GM12878 (cell line): Measurements from ENCODE around the gene DDIT3. TPM values are rescaled to one million over a fixed set of nuclear protein-coding genes. Genes with fewer than 3 reads are reported as not detected.

Experiments
- ATAC-seq: fragments of 200-7000 bp; cut with Tn5 transposase; 3 replicates; pipeline ENCODE4 v1.9.1; 2020; ENCODE audit warnings: mild to moderate bottlenecking, moderate library complexity
- BruUV-seq: library from RNA; stranded (reverse); fragments of 400-500 nt; replicated peaks from 2 replicates; lab custom pipeline; 2021; lab: Mats Ljungman, UMichigan
- CTCF ChIA-PET: fragments of 300-600 bp; sonication (Branson Sonifier 250); formaldehyde crosslinking; extraction: SDS; loops from one replicate; lab custom pipeline; 2021; ENCODE audit warnings: inconsistent platforms; lab: Yijun Ruan, JAX
- POLR2A ChIA-PET: fragments of 350-600 bp; formaldehyde crosslinking; extraction: SDS; loops from one replicate; lab custom pipeline; 2021; ENCODE audit warnings: inconsistent platforms; lab: Charles Lee
- RAD21 ChIA-PET: fragments of 300-600 bp; sonication (Branson Sonifier 250); formaldehyde crosslinking; loops from one replicate; lab custom pipeline; 2023; ENCODE audit warnings: antibody characterized with exemption; ENCODE audit not compliant: unreplicated experiment; lab: Charles Lee
- SMC1A ChIA-PET: fragments of 300-600 bp; sonication (Branson Sonifier 250); formaldehyde crosslinking; loops from one replicate; lab custom pipeline; 2023; ENCODE audit not compliant: unreplicated experiment, uncharacterized antibody; lab: Charles Lee
- DNase-seq: peaks from one replicate; pipeline ENCODE4 v3.0.0-alpha.2; 2011; ENCODE audit warnings: low read depth, low spot score
- FAIRE-seq: peaks from 3 replicates; lab custom pipeline; 2011; peaks lifted over from hg19 to GRCh38; lab: Jason Lieb, UNC
- H2AFZ ChIP-seq: 2 replicates; pipeline ENCODE4 v1.6.0; 2011; ENCODE audit warnings: low read depth, low read length, control low read depth; ENCODE audit not compliant: control insufficient read depth
- H3K27ac ChIP-seq: 2 replicates; pipeline ENCODE4 v1.5.1; 2011; ENCODE audit warnings: control low read depth; ENCODE audit not compliant: control insufficient read depth, insufficient read depth
- H3K27me3 ChIP-seq, 2 experiments: replicated peaks in 1 of 2; 2 replicates each; pipeline versions ENCODE4 v1.6.0 to v1.6.1; 2011; ENCODE audit warnings: low read length in 1 of 2; ENCODE audit not compliant: control insufficient read depth in 2 of 2, insufficient read depth in 2 of 2
- H3K36me3 ChIP-seq, 2 experiments: 2 replicates each; pipeline ENCODE4 v1.5.1; 2011; ENCODE audit warnings: low read length in 1 of 2; ENCODE audit not compliant: control insufficient read depth in 2 of 2, insufficient read depth in 2 of 2
- H3K4me1 ChIP-seq: 2 replicates; pipeline ENCODE4 v1.6.1; 2011; ENCODE audit warnings: mild to moderate bottlenecking, low read length, moderate library complexity, mixed read lengths; ENCODE audit not compliant: control insufficient read depth, insufficient read depth
- H3K4me2 ChIP-seq: 2 replicates; pipeline ENCODE4 v1.6.0; 2011; ENCODE audit warnings: control low read depth; ENCODE audit not compliant: control insufficient read depth, insufficient read depth
- H3K4me3 ChIP-seq: fragments of 200-600 bp; sonication (generic); 2 replicates; pipeline ENCODE4 v1.5.1; 2016
- H3K79me2 ChIP-seq: 2 replicates; pipeline ENCODE4 v1.6.0; 2011; ENCODE audit warnings: low read length; ENCODE audit not compliant: control insufficient read depth, insufficient read depth
- H3K9ac ChIP-seq: 2 replicates; pipeline ENCODE4 v1.8.0; 2011; ENCODE audit warnings: low read length, control low read depth, mixed read lengths; ENCODE audit not compliant: control insufficient read depth, insufficient read depth
- H3K9me3 ChIP-seq: replicated peaks from 3 replicates; pipeline ENCODE4 v1.5.1; 2011; ENCODE audit warnings: mild to moderate bottlenecking, low read length; ENCODE audit not compliant: control insufficient read depth, insufficient read depth
- H4K20me1 ChIP-seq: 2 replicates; pipeline ENCODE4 v1.6.0; 2011; ENCODE audit not compliant: control insufficient read depth, insufficient read depth
- BHLHE40 ChIP-seq, 2 experiments: fragments of 450-650 bp in 1 of 2; IDR thresholded peaks; 2 replicates each; pipeline ENCODE4 v1.6.1; 2011 to 2017; ENCODE audit warnings: low read depth in 2 of 2, borderline replicate concordance in 1 of 2, improper control_type of control experiment in 1 of 2, low read length in 1 of 2, mild to moderate bottlenecking in 1 of 2
- BRCA1 ChIP-seq: IDR thresholded peaks from 2 replicates; pipeline ENCODE4 v1.6.1; 2011; ENCODE audit warnings: low read depth, low read length, improper control_type of control experiment
- CHD1 ChIP-seq: IDR thresholded peaks from 2 replicates; pipeline ENCODE4 v1.6.1; 2012; ENCODE audit warnings: low read depth, low read length, improper control_type of control experiment
- CHD2 ChIP-seq: IDR thresholded peaks from 2 replicates; pipeline ENCODE4 v1.6.1; 2011; ENCODE audit warnings: low read depth, low read length, improper control_type of control experiment, borderline replicate concordance
- GATAD2B ChIP-seq: fragments of 450-650 bp; conservative IDR thresholded peaks from 2 replicates; pipeline ENCODE4 v1.6.1; 2017; ENCODE audit warnings: low read depth, mild to moderate bottlenecking, moderate library complexity
- IRF4 ChIP-seq: IDR thresholded peaks from 2 replicates; pipeline ENCODE4 v1.6.1; 2011; ENCODE audit warnings: low read depth, low read length
- IRF5 ChIP-seq: fragments of 450-650 bp; IDR thresholded peaks from 2 replicates; pipeline ENCODE4 v1.6.1; 2017; ENCODE audit warnings: borderline replicate concordance
- PML ChIP-seq: IDR thresholded peaks from 2 replicates; pipeline ENCODE4 v1.6.1; 2012; ENCODE audit warnings: low read length, inconsistent platforms
- RBBP5 ChIP-seq: fragments of 200-600 bp; sonication (generic); conservative IDR thresholded peaks from 2 replicates; pipeline ENCODE4 v1.6.1; 2016
- SIX5 ChIP-seq: IDR thresholded peaks from 2 replicates; pipeline ENCODE4 v1.6.1; 2011; ENCODE audit warnings: mild to moderate bottlenecking, low read depth, low read length, moderate library complexity; ENCODE audit not compliant: severe bottlenecking
- SMAD1 ChIP-seq: fragments of 450-650 bp; IDR thresholded peaks from 2 replicates; pipeline ENCODE4 v1.6.1; 2018; ENCODE audit warnings: mild to moderate bottlenecking, low read depth; ENCODE audit not compliant: partially characterized antibody
- SPI1 ChIP-seq: IDR thresholded peaks from 2 replicates; pipeline ENCODE4 v1.6.1; 2011; ENCODE audit warnings: low read depth, mild to moderate bottlenecking, low read length, moderate library complexity, borderline replicate concordance; ENCODE audit not compliant: insufficient read depth
- WGBS: methylation state at CpG from one replicate; pipeline ENCODE4 v1.1.6; 2016; ENCODE audit warnings: low lambda C conversion rate; ENCODE audit not compliant: insufficient replicate concordance, insufficient coverage; ENCODE audit errors: missing lambda C conversion rate; 5-methylcytosine and 5-hydroxymethylcytosine counted together
- in situ Hi-C: fragments of 300-500 bp; cut with MboI; formaldehyde crosslinking; loops from 9 replicates; pipeline ENCODE4 v1.14.3; 2018; ENCODE audit warnings: mixed read lengths
- intact Hi-C: fragments of 100-400 bp; cut with micrococcal nuclease; formaldehyde crosslinking; loops from one replicate; pipeline ENCODE4 v1.14.2; 2022; ENCODE audit not compliant: unreplicated experiment
- polyA plus RNA-seq, 11 experiments: library from polyadenylated mRNA; depleted of rRNA in 4 of 11; unstranded in 6 of 11; stranded (reverse) in 5 of 11; fragments of >200 nt; fragmentation: Nextera tagmentation in 4 of 11; fragmentation: Illumina TruSeq in 1 of 11; extraction: Ambion mirVana in 4 of 11; extraction: Trizol in 1 of 11; gene quantifications; 1 replicate in 1 of 11; 2 replicates in 10 of 11; pipeline versions ENCODE4 v1.2.1 to v1.2.3, GENCODE V29; 2011 to 2016; ENCODE audit warnings: inconsistent platforms in 2 of 11, missing spikeins in 2 of 11, low read depth in 1 of 11
- total RNA-seq, 4 experiments: library from RNA; depleted of rRNA in 3 of 4; stranded (reverse); fragments of >200 nt in 3 of 4; fragmentation: Illumina TruSeq in 1 of 4; extraction: Trizol in 1 of 4; gene quantifications; 2 replicates each; pipeline versions ENCODE4 v1.2.1 to v1.2.3, GENCODE V29; 2013 to 2021
- TF ChIP-seq, protein P1 (sequence below): fragments of 450-650 bp; formaldehyde crosslinking; IDR thresholded peaks from 2 replicates; pipeline ENCODE4 v1.5.0; 2022; ENCODE audit warnings: mild to moderate bottlenecking, missing genetic modification characterization
- TF ChIP-seq, protein P2 (sequence below): IDR thresholded peaks from 2 replicates; pipeline ENCODE4 v1.6.1; 2012; ENCODE audit warnings: low read depth, low read length, improper control_type of control experiment

The DDIT3 gene
- total and polyA plus RNA-seq, 10 of the 15 experiments (the other 5 are each of a cell fraction or from before 2014, with no cell fraction given) = 9.2 to 28.9 (median 15.5) TPM

GRCh38 chr12:57476162-57476992 is 43.9 kb downstream of the DDIT3 start:
- POLR2A ChIA-PET = interaction anchor here (0.6 to 2.5 kb wide), 10 partner anchors 9 to 247 kb away, joined by 3 to 16 read pairs (median 8); partner anchors contain the start of genes DCTN2, DDIT3, INHBE and SHMT2
- CTCF ChIA-PET = interaction anchor here (0.6 to 8.1 kb wide), 16 partner anchors 10 to 840 kb away, joined by 3 to 114 read pairs (median 4); partner anchors contain the start of genes DDIT3, GLI1 and INHBE
- Histone ChIP-seq H3K9me3 (no peaks in the 10 kb centered on the region), H3K9ac (peak overlapping the region; percentile 74), H2AFZ (peak overlapping the region; percentile 80), H3K79me2 (peaks cover 44% of the 10 kb centered on the region), H3K4me1 (peaks cover 34% of the 10 kb centered on the region), H3K4me2 (peak overlapping the region; percentile 99), H4K20me1 (no peaks in the 10 kb centered on the region), H3K27ac (peak overlapping the region; percentile 85), H3K36me3 (peaks cover 1 to 25% of the 10 kb centered on the region in 2 experiments), H3K4me3 (peak overlapping the region; percentile 92), H3K27me3 (no peaks in the 10 kb centered on the region)
- no TSS peak for BruUV-seq
- in situ Hi-C loops (no loop called here), intact Hi-C loops (loop anchor here (5.0 to 10.0 kb wide), 2 partner anchors 46 to 278 kb away; partner anchors contain the start of genes CDK4, DDIT3, MARCHF9 and MBD6)
- RAD21 ChIA-PET = interaction anchor here (0.6 to 2.0 kb wide), 10 partner anchors 11 to 1659 kb away, joined by 3 to 15 read pairs (median 4); partner anchors contain the start of genes DDIT3, GLI1, INHBE and MARS1
- FAIRE-seq (no peak), ATAC-seq (peak; percentile 62), DNase-seq (no peak)
- WGBS = under 1% methylated on average over 29 of the region's 29 CpGs
- SMC1A ChIA-PET = interaction anchor here (0.6 to 2.2 kb wide), 9 partner anchors 10 to 158 kb away, joined by 3 to 18 read pairs (median 8); partner anchors contain the start of genes DCTN2, DDIT3 and GLI1
- TF ChIP-seq SIX5 = no peak
- no peak for TF ChIP-seq IRF5
- peak; percentile 34 for TF ChIP-seq SMAD1
- no peak for TF ChIP-seq CHD1
- TF ChIP-seq CHD2 = 0 out of 2 replicates have a peak, but pooled peaks have one; percentile 9
- TF ChIP-seq IRF4 = no peak
- TF ChIP-seq SPI1 = no peak
- peak; percentile 53; the same call in 1 of the 2 replicates for TF ChIP-seq GATAD2B
- TF ChIP-seq RBBP5 = no peak
- TF ChIP-seq, protein P1, sequence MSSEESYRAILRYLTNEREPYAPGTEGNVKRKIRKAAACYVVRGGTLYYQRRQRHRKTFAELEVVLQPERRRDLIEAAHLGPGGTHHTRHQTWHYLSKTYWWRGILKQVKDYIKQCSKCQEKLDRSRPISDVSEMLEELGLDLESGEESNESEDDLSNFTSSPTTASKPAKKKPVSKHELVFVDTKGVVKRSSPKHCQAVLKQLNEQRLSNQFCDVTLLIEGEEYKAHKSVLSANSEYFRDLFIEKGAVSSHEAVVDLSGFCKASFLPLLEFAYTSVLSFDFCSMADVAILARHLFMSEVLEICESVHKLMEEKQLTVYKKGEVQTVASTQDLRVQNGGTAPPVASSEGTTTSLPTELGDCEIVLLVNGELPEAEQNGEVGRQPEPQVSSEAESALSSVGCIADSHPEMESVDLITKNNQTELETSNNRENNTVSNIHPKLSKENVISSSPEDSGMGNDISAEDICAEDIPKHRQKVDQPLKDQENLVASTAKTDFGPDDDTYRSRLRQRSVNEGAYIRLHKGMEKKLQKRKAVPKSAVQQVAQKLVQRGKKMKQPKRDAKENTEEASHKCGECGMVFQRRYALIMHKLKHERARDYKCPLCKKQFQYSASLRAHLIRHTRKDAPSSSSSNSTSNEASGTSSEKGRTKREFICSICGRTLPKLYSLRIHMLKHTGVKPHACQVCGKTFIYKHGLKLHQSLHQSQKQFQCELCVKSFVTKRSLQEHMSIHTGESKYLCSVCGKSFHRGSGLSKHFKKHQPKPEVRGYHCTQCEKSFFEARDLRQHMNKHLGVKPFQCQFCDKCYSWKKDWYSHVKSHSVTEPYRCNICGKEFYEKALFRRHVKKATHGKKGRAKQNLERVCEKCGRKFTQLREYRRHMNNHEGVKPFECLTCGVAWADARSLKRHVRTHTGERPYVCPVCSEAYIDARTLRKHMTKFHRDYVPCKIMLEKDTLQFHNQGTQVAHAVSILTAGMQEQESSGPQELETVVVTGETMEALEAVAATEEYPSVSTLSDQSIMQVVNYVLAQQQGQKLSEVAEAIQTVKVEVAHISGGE (CRISPR knock-in tag) = no peak
- no peak for TF ChIP-seq PML
- no peak for TF ChIP-seq BRCA1
- TF ChIP-seq BHLHE40 (IDR thresholded peaks at IDR 0.05; ENCODE audit: borderline replicate concordance in 1 of 2, low read depth in 2 of 2, low read length in 1 of 2) = peak in 1 of 2 experiments; percentile 66; a peak in 1 of 4 replicates
- TF ChIP-seq, protein P2, sequence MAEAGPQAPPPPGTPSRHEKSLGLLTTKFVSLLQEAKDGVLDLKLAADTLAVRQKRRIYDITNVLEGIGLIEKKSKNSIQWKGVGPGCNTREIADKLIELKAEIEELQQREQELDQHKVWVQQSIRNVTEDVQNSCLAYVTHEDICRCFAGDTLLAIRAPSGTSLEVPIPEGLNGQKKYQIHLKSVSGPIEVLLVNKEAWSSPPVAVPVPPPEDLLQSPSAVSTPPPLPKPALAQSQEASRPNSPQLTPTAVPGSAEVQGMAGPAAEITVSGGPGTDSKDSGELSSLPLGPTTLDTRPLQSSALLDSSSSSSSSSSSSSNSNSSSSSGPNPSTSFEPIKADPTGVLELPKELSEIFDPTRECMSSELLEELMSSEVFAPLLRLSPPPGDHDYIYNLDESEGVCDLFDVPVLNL = no peak
